DLD1 (cell line): ENCODE data around the gene WDR86.

Experiments used
- in situ Hi-C: cut with HindIII; loops from 2 replicates; pipeline ENCODE4 v1.10.0; 2017; ENCODE audit warnings: low sequenced_read_pairs

Gene WDR86

DNA sequence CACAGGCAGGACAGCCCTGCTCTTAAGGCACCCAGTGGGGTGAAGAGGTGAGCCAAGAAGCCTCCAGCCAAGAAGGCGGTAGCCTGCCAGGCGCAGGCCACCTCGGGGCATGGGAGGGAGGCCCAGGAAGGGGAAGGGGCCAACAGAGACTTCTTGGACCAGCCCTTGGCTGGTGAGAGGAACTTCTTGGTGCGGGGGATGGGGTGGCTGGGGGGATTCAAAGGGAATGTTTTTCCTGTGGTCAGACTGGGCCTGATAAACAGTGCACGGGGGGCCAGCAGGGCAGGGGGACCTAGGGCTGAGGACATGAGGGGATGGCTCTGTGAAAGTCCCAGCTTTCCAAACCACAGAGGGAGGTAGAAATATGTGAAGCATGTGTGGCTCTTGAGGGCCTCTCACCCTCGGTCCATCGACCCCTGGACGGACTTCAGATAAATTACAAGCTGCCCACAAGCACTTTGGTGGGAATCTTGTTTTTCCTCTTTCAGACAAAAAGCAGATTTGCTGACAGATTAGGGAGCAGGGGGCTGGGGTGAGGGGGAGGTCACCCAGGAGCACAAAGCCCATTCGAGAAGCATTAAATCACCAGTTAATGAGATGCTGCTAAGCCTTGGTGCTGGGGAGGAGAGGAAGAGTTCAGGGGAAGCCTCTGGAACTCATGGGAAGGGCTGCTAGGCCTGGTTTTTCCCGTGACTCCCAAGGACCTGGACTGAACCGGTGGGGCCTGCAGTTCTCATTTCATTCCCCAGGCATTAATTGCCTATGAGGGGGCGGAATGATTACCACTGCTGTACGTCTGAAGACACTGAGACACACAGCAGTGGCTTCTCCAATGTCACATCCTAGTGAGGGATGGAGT lies 18.8 kb upstream of the WDR86 start:
- in situ Hi-C loops: no loop called here

GRCh38 chr7:151427705-151428377 lies 18.0 kb upstream of the WDR86 start:
- in situ Hi-C loops: no loop called here

DNA sequence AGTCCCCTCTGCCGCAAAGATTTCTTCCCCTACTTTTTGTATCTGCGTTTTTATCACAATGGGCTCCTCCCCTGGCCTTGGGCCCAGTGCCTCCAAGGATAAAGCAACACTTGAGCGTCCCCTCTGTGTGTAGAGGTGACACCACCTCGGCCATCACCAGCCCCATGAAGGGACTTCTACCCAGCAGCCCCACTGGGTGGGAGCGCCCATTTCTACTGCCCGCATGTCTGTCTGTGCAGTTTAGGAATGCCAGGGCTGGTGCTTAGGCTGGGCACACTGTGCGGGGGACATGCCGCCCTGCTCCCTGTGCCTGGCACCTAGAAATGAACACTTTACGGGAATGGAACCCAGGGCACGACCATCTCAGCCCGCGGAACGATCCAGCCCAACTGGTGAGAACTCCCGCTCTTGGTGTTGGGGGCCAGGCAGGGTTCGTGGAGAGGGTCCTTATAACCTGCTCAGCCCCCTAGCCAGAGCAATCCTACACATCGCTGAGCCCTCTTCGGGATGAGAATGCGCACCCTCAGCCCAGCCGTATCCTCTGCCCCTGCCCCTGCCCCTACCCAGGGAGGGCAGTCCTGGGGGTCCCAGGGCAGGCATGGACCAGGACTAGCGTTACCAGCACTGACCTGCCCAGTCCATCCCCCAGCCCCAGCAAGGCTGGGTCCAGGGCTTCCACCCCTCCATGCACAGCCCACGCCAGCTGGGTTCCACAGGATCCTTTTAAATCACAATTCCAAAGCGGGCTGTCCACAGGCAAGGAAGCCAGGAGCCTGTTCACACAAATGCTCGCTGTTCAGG lies 17.3 kb upstream of the WDR86 start:
- in situ Hi-C loops: no loop called here

DNA sequence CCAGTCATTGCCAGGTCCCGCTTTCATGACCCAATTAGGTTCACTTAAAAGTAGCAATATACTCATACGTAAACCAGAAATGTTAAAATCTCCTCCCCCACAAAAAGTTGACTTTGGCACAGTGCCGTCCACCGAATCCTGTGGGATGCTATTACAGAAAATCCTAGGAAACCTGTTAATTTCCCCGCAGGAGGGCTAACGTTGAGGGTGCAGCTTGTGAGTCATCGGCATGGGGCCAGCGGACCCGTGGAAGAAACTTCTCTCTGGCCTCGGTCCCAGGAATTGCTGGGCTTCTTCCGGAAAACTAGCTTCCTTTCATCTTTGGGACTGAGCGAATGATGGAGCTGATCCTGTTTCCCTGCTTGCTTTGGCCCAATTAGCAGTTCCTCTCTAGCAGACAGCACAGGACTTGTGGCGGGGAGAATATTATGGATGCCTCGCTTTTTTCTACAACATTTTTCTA lies 16.6 kb upstream of the WDR86 start:
- in situ Hi-C loops: no loop called here

- in situ Hi-C loops: no loop called here
Observed at GRCh38 chr7:151425670-151426440, 16.0 kb upstream of the WDR86 start.

DNA sequence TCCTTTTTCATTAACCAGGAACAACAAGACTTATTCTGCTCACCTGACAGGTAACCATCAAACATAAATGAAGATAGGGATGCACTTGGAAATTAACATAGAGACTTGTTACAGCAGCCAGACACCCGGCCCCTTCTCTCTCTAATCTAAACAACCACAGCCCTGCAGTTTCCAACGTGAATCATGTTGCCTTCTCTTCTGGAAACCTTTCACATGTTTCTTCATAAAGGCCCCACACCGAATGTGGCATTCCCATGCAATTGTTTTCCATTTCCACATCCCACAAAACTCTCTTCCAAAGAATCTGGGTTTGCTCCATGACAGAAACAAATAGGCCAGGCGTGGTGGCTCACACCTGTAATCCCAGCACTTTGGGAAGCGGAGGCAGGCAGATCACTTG lies 15.0 kb upstream of the WDR86 start:
- in situ Hi-C loops: no loop called here

- in situ Hi-C loops: no loop called here
Observed at GRCh38 chr7:151423936-151424335, 14.1 kb upstream of the WDR86 start.

DNA sequence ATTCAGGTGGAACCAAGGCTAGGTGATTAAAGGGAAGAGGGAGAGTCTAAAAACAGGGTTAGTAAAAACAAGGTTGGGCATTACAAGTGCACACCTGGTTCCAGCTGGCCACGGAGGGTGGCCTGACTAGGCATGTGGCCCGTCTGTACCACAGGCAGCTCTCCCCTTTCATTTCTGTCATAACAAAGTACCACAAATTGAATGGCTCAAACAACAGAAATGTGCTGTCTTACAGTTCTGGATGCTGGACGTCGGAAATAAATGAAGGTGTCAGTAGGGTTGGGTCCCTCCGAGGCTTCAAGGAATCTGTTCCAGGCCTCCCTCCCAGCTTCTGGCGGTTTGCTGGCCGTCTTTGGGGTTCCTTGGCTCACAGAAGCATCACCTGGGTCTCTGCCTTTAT lies 13.4 kb upstream of the WDR86 start:
- in situ Hi-C loops: no loop called here

- in situ Hi-C loops: no loop called here
Observed at GRCh38 chr7:151422212-151422611, 12.4 kb upstream of the WDR86 start.

DNA sequence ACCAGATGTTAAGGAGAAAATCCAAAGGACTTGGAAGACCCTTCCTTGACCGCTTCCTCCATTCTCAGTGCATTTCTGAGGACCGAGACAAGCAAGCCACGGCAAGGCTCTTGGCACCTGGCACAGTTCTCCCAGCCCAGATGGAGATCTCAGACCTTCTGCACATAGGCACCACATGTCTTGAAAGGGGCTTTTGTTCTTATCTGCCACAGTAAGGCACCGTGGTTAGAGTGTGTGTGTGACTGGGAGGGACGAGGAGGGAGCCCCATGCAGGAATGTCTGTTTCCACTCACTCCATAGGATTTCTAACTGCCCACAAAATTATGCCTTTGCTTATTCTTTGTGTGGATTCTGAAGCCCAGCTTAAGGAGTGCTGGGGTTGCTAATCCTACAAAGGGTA lies 10.3 kb upstream of the WDR86 start:
- in situ Hi-C loops: no loop called here

DNA sequence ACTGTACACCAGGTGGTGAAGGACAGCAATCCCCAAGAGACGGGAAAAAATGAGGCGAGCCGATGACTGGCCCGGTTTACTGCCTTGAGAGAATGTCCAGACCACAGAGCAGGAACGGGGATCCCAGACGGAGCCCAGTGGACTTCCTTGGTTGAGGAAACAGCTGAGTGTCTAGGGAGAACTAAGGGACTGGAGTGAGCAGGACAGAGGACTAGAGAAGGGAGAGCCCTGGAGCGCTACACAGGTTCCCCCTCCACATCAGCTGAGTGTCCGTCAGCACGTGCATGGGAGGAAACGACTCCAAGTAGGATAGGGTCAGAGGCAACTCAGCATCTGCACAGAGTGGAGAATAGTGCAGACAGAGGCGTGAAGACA lies 7.1 kb upstream of the WDR86 start:
- in situ Hi-C loops: no loop called here

GRCh38 chr7:151416112-151416940 lies 6.5 kb upstream of the WDR86 start:
- in situ Hi-C loops: no loop called here

DNA sequence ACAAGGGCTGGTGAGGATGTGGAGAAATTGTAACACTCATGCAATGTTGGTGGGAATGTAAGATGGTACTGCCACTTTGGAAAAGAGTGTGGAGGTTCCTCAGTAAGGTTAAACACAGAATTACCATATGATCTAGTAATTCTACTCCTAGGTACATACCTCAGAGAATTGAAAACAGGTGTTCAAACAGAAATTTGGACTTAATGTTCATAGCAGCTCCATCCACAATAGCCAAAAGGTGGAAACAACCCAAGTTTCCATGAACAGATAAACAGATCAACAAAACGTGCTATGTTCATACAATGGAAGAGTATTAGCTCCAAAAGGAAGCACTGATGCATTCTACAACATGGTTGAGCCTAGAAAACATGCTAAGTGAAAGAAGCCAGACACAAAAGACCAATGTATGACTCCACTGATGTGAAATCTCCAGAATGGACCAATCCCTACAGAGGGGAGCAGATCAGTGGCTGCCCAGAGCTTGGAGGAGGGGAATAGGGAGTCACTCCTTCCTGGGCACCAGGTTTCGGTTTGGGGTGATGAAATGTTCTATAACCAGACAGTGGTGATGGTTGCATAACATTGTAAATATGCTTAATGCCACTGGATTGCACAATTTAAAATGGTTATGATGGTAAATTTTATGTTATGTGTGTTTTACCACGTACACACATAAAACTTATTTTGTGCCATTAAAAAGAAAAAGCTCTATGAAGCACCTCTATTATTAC lies 5.7 kb upstream of the WDR86 start:
- in situ Hi-C loops: no loop called here

DNA sequence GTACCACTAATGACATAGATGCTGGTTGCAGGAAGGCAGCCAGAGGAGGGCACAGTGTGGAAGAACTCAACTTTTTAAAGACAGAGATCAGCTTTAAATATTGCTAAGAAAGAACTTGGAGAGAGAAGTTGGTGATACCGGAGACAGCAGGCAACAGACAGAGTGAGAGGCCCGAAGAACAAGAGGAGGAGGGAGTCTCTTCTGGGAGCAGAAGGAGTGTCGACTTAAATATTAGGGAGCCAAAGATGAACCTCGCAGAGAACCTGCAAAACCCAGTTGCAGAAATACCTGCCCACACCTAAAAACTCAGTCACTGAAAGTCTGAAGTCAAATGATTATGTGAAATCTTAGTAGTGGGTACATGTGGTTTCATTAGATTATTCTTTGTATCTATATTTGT lies 3.4 kb upstream of the WDR86 start:
- in situ Hi-C loops: no loop called here

DNA sequence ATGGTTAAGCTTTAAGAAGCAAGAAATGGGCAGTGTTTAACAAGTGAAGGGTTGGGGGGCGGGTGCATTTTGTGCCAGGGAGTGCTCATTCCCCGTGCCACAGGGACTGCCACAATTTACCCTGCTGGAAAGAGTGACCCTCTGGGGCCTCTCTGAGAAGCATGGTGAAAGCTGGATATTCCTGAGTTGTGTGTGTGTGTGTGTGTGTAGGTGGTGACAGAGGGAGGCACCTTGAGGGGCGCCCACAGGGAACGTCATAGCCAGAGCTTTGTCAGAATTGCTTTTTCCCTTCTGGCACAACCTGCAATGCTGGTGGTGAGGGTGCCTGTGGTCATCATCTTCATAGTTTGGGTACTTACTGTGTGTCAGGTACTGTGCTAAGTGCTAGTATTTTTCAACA lies 2.5 kb upstream of the WDR86 start:
- in situ Hi-C loops: no loop called here

- in situ Hi-C loops: no loop called here
Observed at GRCh38 chr7:151411551-151411950, 1.7 kb upstream of the WDR86 start.

- in situ Hi-C loops: no loop called here
Observed at GRCh38 chr7:151410405-151411390, 860 bp upstream of the WDR86 start.
